Renal cortical epithelial cell (primary cell): ENCODE measurements around the gene ALPI. TPM values are rescaled to one million over a fixed set of nuclear protein-coding genes. Genes with fewer than 3 reads are reported as not detected.
"Not testable (repeated sequence)": the region's sequence is repeated elsewhere in the genome, so short reads cannot be mapped to it uniquely, and the experiment has no call there.

Experiments used
- DNase-seq: peaks from one replicate; pipeline ENCODE4 v3.0.0-alpha.2; 2011; ENCODE audit warnings: low read depth
- total RNA-seq: library from RNA; depleted of rRNA; stranded (reverse); fragments of >200 nt; gene quantifications from 2 replicates; pipeline ENCODE4 v1.2.3, GENCODE V29; 2014

ALPI gene
- total RNA-seq, 1 donor from 2014 or later: not detected

GRCh38 chr2:232441922-232442321 is 14.0 kb upstream of the ALPI start:
- not testable (repeated sequence) for DNase-seq

GRCh38 chr2:232442431-232442830 is 13.5 kb upstream of the ALPI start:
- DNase-seq: not testable (repeated sequence)

GRCh38 chr2:232443047-232443446 is 12.9 kb upstream of the ALPI start:
- not testable (repeated sequence) for DNase-seq

GRCh38 chr2:232443669-232444408 is 12.1 kb upstream of the ALPI start:
- DNase-seq: not testable (repeated sequence)

- DNase-seq: peak; percentile 22
These were observed 11.4 kb upstream of the ALPI start for GRCh38 chr2:232444409-232445148.

- DNase-seq: not testable (repeated sequence)
These were observed 10.6 kb upstream of the ALPI start for GRCh38 chr2:232445149-232445885.

GRCh38 chr2:232446266-232446777 is 9.6 kb upstream of the ALPI start:
- not testable (repeated sequence) for DNase-seq

- no peak for DNase-seq
These were observed 8.8 kb upstream of the ALPI start for GRCh38 chr2:232447091-232447620.

GRCh38 chr2:232447638-232448303 is 8.2 kb upstream of the ALPI start:
- DNase-seq: peak; percentile 51

- DNase-seq: no peak
These were observed 7.7 kb upstream of the ALPI start for GRCh38 chr2:232448304-232448690.

- DNase-seq: no peak
These were observed 6.0 kb upstream of the ALPI start for GRCh38 chr2:232449964-232450363.

GRCh38 chr2:232451645-232452044 is 4.3 kb upstream of the ALPI start:
- DNase-seq: not testable (repeated sequence)

- DNase-seq: no peak
These were observed 1.3 kb upstream of the ALPI start for GRCh38 chr2:232454630-232455029.

- no peak for DNase-seq
These were observed 555 bp downstream of the ALPI start for GRCh38 chr2:232456296-232457120.

GRCh38 chr2:232457121-232458011 is 1.4 kb downstream of the ALPI start:
- no peak for DNase-seq

GRCh38 chr2:232458051-232458660 is 2.2 kb downstream of the ALPI start:
- DNase-seq: no peak

GRCh38 chr2:232458661-232459418 is 2.9 kb downstream of the ALPI start:
- DNase-seq: no peak

GRCh38 chr2:232459419-232460035 is 3.6 kb downstream of the ALPI start:
- no peak for DNase-seq
